Stimulated activated CD8-positive, alpha-beta memory T cell treated with anti-CD3 and anti-CD28 coated beads, Interleukin-4, amount 100 ng/mL, for 4 hours (primary cell): Measurements from ENCODE around the gene WNT5B.
"Not testable (repeated sequence)": the region's sequence is repeated elsewhere in the genome, so short reads cannot be mapped to it uniquely, and the experiment has no call there.

Source experiments
- DNase-seq, 2 donors: peaks; one replicate each; pipeline ENCODE4 v3.0.0-alpha.2; 2020; ENCODE audit warnings: low read depth in 2 of 2, low spot score in 1 of 2

WNT5B gene

DNA sequence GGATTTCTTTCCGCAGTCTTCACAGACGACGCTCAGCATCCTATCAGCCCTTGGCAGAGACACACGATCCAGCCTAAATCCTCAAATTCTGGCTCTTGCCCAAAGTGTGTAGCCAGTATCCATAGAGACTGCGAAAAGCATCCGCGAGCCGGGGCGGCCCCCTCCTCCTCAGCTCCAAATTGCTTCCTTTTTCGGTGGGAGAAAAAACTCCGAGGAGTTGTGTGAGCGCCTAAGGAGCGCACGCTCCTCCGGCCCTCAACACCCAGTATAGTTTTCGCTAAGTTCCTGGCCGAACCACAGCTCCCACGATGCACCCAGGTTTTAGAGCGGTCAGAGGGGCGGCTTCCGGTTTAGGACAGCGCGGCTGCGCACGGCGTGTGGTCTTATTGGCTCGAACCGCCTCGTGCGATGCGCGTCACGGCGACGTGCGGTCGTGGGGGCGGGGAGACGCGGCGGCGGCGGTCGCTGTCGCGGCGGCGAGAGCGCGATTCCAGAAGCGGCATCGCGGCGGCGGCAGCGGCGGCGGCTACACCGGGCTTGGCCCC lies 61.6 kb downstream of the WNT5B start, which contains the start of gene ADIPOR2:
TSS of gene ADIPOR2 (plus strand) at position 493 of the 545 bp plus-strand sequence. CDS start 63,274 bp downstream, outside the sequence.
- peak; percentile 84 to 91 for DNase-seq

DNA sequence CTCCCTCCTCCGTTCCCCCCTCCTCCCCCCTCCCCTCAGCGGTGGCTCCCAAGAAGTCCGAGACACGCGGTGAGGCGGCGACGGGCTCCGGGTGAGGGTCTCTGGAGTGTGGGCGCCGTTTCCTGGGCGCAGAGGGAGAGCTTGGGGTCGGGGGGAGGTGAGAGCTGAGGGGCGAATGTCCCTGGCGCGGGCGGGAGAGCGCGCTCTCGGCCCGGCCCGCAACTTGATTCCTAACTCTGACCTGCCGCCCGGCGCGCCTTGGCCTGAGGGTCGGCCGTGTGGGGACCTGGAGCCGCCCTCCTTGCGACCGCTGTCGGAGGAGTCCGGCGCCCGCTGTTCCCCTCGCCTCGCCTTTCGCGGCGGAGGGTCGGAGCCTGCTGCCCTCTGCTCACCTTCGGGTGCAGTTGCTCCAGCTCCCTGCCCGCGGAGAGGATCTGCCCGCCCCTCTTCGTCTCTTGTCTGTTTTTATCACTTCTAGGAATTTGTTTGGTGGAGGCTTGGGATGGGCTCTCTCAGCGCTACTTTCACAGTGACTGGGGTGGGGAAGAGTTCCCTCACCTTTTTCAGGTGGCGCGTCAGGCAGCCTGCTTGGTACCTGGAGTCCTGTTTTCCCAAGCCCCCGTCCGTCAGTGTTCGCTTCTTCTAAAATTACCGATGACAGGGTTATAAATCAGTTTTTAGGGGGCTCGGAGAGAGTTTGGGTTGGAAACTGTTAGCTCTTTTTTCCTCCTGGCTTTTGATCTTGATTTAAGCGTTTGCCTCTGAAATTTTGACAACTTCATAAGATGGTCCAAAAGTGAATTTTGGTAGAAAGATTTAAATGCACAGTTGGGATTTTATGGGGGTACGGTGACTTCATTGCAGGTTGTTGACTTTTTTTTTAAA lies 62.3 kb downstream of the WNT5B start:
- DNase-seq = peak in 1 of 2 donors; percentile 12

- no peak for DNase-seq
These were observed 63.2 kb downstream of the WNT5B start for GRCh38 chr12:1692226-1692625.

DNA sequence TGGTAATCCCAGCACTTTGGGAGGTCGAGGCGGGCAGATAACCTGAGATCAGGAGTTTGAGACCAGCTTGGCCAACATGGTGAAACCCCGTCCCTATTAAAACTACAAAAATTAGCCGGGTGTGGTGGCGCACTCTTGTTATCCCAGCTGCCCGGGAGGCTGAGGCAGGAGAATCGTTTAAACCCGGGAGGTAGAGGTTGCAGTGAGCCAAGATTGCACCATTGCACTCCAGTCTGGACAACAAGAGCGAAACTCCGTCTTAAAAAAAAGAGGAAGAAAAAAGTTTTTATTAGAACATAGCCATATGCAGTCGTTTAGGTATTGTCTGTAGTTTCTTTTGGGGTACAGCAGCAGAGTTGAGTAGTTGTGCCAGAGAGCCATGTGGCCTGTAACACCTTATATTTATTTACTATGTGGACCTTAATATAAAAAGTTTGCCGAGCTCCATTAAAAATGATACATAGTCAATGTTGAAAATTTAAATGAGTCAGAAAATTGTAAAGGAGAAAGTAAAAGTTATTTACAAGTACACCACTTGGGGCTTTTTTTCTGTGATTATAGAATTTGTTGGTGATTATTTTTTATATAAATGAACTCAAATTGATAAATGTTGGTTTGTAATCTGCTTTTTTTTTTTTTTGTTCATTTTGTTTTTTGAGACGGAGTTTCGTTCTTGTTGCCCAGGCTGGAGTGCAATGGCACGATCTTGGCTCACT lies 64.0 kb downstream of the WNT5B start:
- no peak for DNase-seq

GRCh38 chr12:1695097-1695496 lies 66.1 kb downstream of the WNT5B start:
- DNase-seq = not testable (repeated sequence)

- no peak for DNase-seq
These were observed 67.0 kb downstream of the WNT5B start for GRCh38 chr12:1695886-1696670.

- DNase-seq = no peak
These were observed 67.8 kb downstream of the WNT5B start for GRCh38 chr12:1696800-1697199.
